HCT116 (cell line): Measurements from ENCODE around the gene ERBB2. TPM values are rescaled to one million over a fixed set of nuclear protein-coding genes. Genes with fewer than 3 reads are reported as not detected.

Experiments used
- ATAC-seq: fragments of 200-7000 bp; cut with Tn5 transposase; 2 replicates; pipeline ENCODE4 v1.9.1; 2020; ENCODE audit warnings: mild to moderate bottlenecking, moderate library complexity
- BruUV-seq: library from RNA; stranded (reverse); fragments of 400-500 nt; replicated peaks from 2 replicates; lab custom pipeline; 2021; lab: Mats Ljungman, UMichigan
- CTCF ChIA-PET: fragments of 300-600 bp; sonication (Branson Sonifier 250); formaldehyde crosslinking; loops from one replicate; lab custom pipeline; 2021; ENCODE audit warnings: antibody characterized with exemption; lab: Charles Lee
- POLR2A ChIA-PET: fragments of 300-600, 350-600 bp; sonication (Branson Sonifier 250); formaldehyde crosslinking; loops from one replicate; lab custom pipeline; 2021; ENCODE audit warnings: antibody characterized with exemption; lab: Charles Lee
- RAD21 ChIA-PET, 2 experiments: fragments of 300-600 bp; sonication (Branson Sonifier 250); formaldehyde crosslinking; loops; one replicate each; lab custom pipeline; 2023; ENCODE audit warnings: low total read pairs in 2 of 2; ENCODE audit not compliant: uncharacterized antibody in 2 of 2, unreplicated experiment in 2 of 2, low non-redundant PET in 1 of 2; lab: Charles Lee
- DNase-seq: peaks from one replicate; pipeline ENCODE4 v3.0.0-alpha.2; 2010; ENCODE audit warnings: low read depth, low spot score
- H2AFZ ChIP-seq: fragments of 200-600 bp; shearing (Covaris generic), sonication (generic); 2 replicates; pipeline ENCODE4 v1.6.1; 2017; ENCODE audit warnings: low read depth, mixed run types, mixed read lengths, antibody characterized with exemption, low read length; ENCODE audit not compliant: poor library complexity, severe bottlenecking
- H3K27ac ChIP-seq: 2 replicates; pipeline ENCODE4 v1.5.1; 2012; ENCODE audit warnings: low read depth, low read length
- H3K27me3 ChIP-seq: fragments of 200-600 bp; sonication (generic); 2 replicates; pipeline ENCODE4 v1.6.1; 2016; ENCODE audit warnings: mixed run types, low read length, mixed read lengths; ENCODE audit not compliant: insufficient read depth
- H3K36me3 ChIP-seq, 2 experiments: fragments of 200-500 bp in 1 of 2; fragments of 200-600 bp in 1 of 2; sonication (Bioruptor generic) in 1 of 2; sonication (generic) in 1 of 2; 2 replicates each; pipeline versions ENCODE4 v1.5.1 to v1.6.1; 2014 to 2016; ENCODE audit warnings: low read length in 2 of 2, inconsistent platforms in 1 of 2, mixed read lengths in 1 of 2, mixed run types in 1 of 2; ENCODE audit not compliant: insufficient read depth in 2 of 2, control insufficient read depth in 1 of 2
- H3K4me1 ChIP-seq, 2 experiments: fragments of 200-600 bp in 1 of 2; sonication (generic) in 1 of 2; 2 replicates each; pipeline versions ENCODE4 v1.5.1 to v1.6.1; 2012 to 2017; ENCODE audit warnings: low read length in 2 of 2, inconsistent platforms in 1 of 2, mild to moderate bottlenecking in 1 of 2, mixed read lengths in 1 of 2, mixed run types in 1 of 2, moderate library complexity in 1 of 2; ENCODE audit not compliant: insufficient read depth in 2 of 2, control insufficient read depth in 1 of 2
- H3K4me2 ChIP-seq: fragments of 200-600 bp; sonication (generic); 2 replicates; pipeline ENCODE4 v1.6.1; 2017; ENCODE audit warnings: mixed run types, low read length, mixed read lengths
- H3K4me3 ChIP-seq, 2 experiments: fragments of 200-600 bp in 1 of 2; sonication (generic) in 1 of 2; replicated peaks in 1 of 2; 2 replicates each; pipeline ENCODE4 v1.5.1; 2011 to 2016; ENCODE audit warnings: low read length in 2 of 2, control low read depth in 1 of 2, low read depth in 1 of 2, mild to moderate bottlenecking in 1 of 2, mixed read lengths in 1 of 2, mixed run types in 1 of 2
- H3K79me2 ChIP-seq: fragments of 200-600 bp; sonication (generic); 2 replicates; pipeline ENCODE4 v1.6.1; 2017; ENCODE audit warnings: mild to moderate bottlenecking, mixed run types, low read length, moderate library complexity, mixed read lengths; ENCODE audit not compliant: insufficient read depth
- H3K9ac ChIP-seq: fragments of 200-600 bp; sonication (generic); 2 replicates; pipeline ENCODE4 v1.6.1; 2016; ENCODE audit warnings: low read length, mixed read lengths
- H3K9me2 ChIP-seq: fragments of 200-600 bp; sonication (generic), shearing (Covaris generic); 2 replicates; pipeline ENCODE4 v1.6.1; 2017; ENCODE audit warnings: mixed run types, mild to moderate bottlenecking, moderate library complexity; ENCODE audit not compliant: insufficient read depth
- H3K9me3 ChIP-seq, 2 experiments: fragments of 200-500 bp in 1 of 2; fragments of 200-600 bp in 1 of 2; sonication (Bioruptor generic) in 1 of 2; sonication (generic) in 1 of 2; 2 replicates each; pipeline ENCODE4 v1.6.1; 2014 to 2017; ENCODE audit warnings: low read length in 2 of 2, mixed read lengths in 2 of 2, inconsistent platforms in 1 of 2, low read depth in 1 of 2, mild to moderate bottlenecking in 1 of 2, mixed run types in 1 of 2, moderate library complexity in 1 of 2; ENCODE audit not compliant: control insufficient read depth in 1 of 2, insufficient read depth in 1 of 2
- H4K20me1 ChIP-seq: fragments of 200-600 bp; sonication (generic), shearing (Covaris generic); 2 replicates; pipeline ENCODE4 v1.6.1; 2017; ENCODE audit warnings: mixed run types, mild to moderate bottlenecking, moderate library complexity; ENCODE audit not compliant: insufficient read depth
- CBX3 ChIP-seq: IDR thresholded peaks from 2 replicates; pipeline ENCODE4 v1.6.1; 2012; ENCODE audit warnings: low read depth
- CTCF ChIP-seq, 3 experiments: fragments of 200-600 bp in 1 of 3; sonication (generic) in 1 of 3; IDR thresholded peaks in 2 of 3; conservative IDR thresholded peaks in 1 of 3; 2 replicates each; pipeline ENCODE4 v1.5.1; 2012 to 2017; ENCODE audit warnings: low read depth in 2 of 3, low read length in 2 of 3, antibody characterized with exemption in 1 of 3, borderline replicate concordance in 1 of 3, control low read depth in 1 of 3, mild to moderate bottlenecking in 1 of 3, mixed read lengths in 1 of 3, mixed run types in 1 of 3, moderate library complexity in 1 of 3; ENCODE audit not compliant: insufficient read depth in 1 of 3
- JUND ChIP-seq: IDR thresholded peaks from 2 replicates; pipeline ENCODE4 v1.6.1; 2012
- REST ChIP-seq: IDR thresholded peaks from 2 replicates; pipeline ENCODE4 v1.6.1; 2012; ENCODE audit warnings: low read depth
- SIN3A ChIP-seq: IDR thresholded peaks from 2 replicates; pipeline ENCODE4 v1.6.1; 2012; ENCODE audit warnings: low read depth
- YY1 ChIP-seq: IDR thresholded peaks from 2 replicates; pipeline ENCODE4 v1.6.1; 2011; ENCODE audit warnings: low read length, low read depth, moderate library complexity, mild to moderate bottlenecking; ENCODE audit not compliant: insufficient replicate concordance; ENCODE audit errors: extremely low read depth
- ZNF274 ChIP-seq: fragments of 200-500 bp; sonication (Bioruptor generic); IDR thresholded peaks from 2 replicates; pipeline ENCODE4 v1.6.1; 2014; ENCODE audit warnings: mild to moderate bottlenecking, low read depth, low read length, inconsistent platforms
- intact Hi-C: fragments of 100-400 bp; cut with micrococcal nuclease; formaldehyde crosslinking; loops from 2 replicates; pipeline ENCODE4 v1.10.0; 2022
- total RNA-seq: library from RNA; stranded (reverse); gene quantifications from one replicate; pipeline ENCODE4 v1.2.1, GENCODE V29; 2021; ENCODE audit not compliant: unreplicated experiment

The ERBB2 gene
- total RNA-seq, 1 experiment from 2014 or later, result 75.8 TPM

- DNase-seq, result no peak
- TF ChIP-seq YY1, result no peak
- TF ChIP-seq CTCF (IDR thresholded peaks at IDR 0.05 in 2 of 3, conservative IDR thresholded peaks at IDR 0.05 in 1 of 3; ENCODE audit: borderline replicate concordance in 1 of 3, insufficient read depth in 1 of 3, low read depth in 2 of 3, low read length in 2 of 3), result peak; percentile 70 to 99 (median 98); a peak in 5 of 6 replicates
- Histone ChIP-seq H3K9me2 (no peaks in the 10 kb centered on the region), H3K79me2 (no peaks in the 10 kb centered on the region), H4K20me1 (no peaks in the 10 kb centered on the region), H3K4me3 (no peak overlapping the region), H3K36me3 (no peaks in the 10 kb centered on the region; a peak in 1 of 4 replicates), H3K9ac (no peak overlapping the region), H3K4me1 (peaks cover 13 to 52% of the 10 kb centered on the region in 2 experiments), H3K4me2 (no peak overlapping the region), H3K27me3 (no peaks in the 10 kb centered on the region), H3K27ac (no peak overlapping the region; the same call in 1 of the 2 replicates), H2AFZ (no peak overlapping the region), H3K9me3 (no peaks in the 10 kb centered on the region)
- no TSS peak for BruUV-seq
- RAD21 ChIA-PET, result interaction anchor here in 1 of 2 experiments (0.5 to 1.0 kb wide), 2 partner anchors 32 to 108 kb away, joined by 3 to 5 read pairs; no protein-coding TSS in a partner anchor
- CTCF ChIA-PET, result interaction anchor here (0.7 to 3.6 kb wide), 25 partner anchors 9 to 447 kb away, joined by 3 to 30 read pairs (median 5); partner anchors contain the start of genes ERBB2 and STARD3
- intact Hi-C loops, result no loop called here
- ATAC-seq, result peak; percentile 76
- POLR2A ChIA-PET, result no interaction called here
Measured at GRCh38 chr17:39653662-39654331, 46.1 kb upstream of the ERBB2 start.

GRCh38 chr17:39655105-39655504 is 44.8 kb upstream of the ERBB2 start:
- H3K9ac ChIP-seq, result no peak overlapping the region
- intact Hi-C loops, result no loop called here
- ChIA-PET CTCF (interaction anchor here (0.6 to 3.6 kb wide), 7 partner anchors 11 to 75 kb away, joined by 3 to 30 read pairs (median 4); partner anchors contain the start of gene PGAP3), RAD21 (no interaction called here), POLR2A (no interaction called here)
- no peak overlapping the region for H3K4me2 ChIP-seq
- no peak overlapping the region for H2AFZ ChIP-seq
- no peak for ATAC-seq
- H3K4me1 ChIP-seq, result peaks cover 8 to 39% of the 10 kb centered on the region in 2 experiments
- no peaks in the 10 kb centered on the region for H4K20me1 ChIP-seq
- TF ChIP-seq CBX3, result no peak
- no peak for TF ChIP-seq REST
- TF ChIP-seq CTCF (IDR thresholded peaks at IDR 0.05 in 2 of 3, conservative IDR thresholded peaks at IDR 0.05 in 1 of 3; ENCODE audit: borderline replicate concordance in 1 of 3, insufficient read depth in 1 of 3, low read depth in 2 of 3, low read length in 2 of 3), result no peak
- no peak for TF ChIP-seq JUND
- TF ChIP-seq SIN3A, result no peak
- TF ChIP-seq ZNF274, result no peak
- TF ChIP-seq YY1, result no peak
- H3K27me3 ChIP-seq, result no peaks in the 10 kb centered on the region
- no TSS peak for BruUV-seq
- DNase-seq, result no peak
- H3K4me3 ChIP-seq, result no peak overlapping the region
- H3K36me3 ChIP-seq, result peaks cover 0 to 2% of the 10 kb centered on the region in 2 experiments; a peak in 1 of 4 replicates
- H3K9me3 ChIP-seq, result no peaks in the 10 kb centered on the region
- H3K79me2 ChIP-seq, result no peaks in the 10 kb centered on the region
- H3K27ac ChIP-seq, result no peak overlapping the region
- no peaks in the 10 kb centered on the region for H3K9me2 ChIP-seq
